ENCODE data around the gene NACC1. TPM values are rescaled to one million over a fixed set of nuclear protein-coding genes. Genes with fewer than 3 reads are reported as not detected.
A peak's percentile ranks its signal among the peaks of the same experiment; 100 is the strongest.

Gene NACC1
- total RNA-seq, 1 donor from 2014 or later: 35.2 TPM

- TF ChIP-seq, protein P1, sequence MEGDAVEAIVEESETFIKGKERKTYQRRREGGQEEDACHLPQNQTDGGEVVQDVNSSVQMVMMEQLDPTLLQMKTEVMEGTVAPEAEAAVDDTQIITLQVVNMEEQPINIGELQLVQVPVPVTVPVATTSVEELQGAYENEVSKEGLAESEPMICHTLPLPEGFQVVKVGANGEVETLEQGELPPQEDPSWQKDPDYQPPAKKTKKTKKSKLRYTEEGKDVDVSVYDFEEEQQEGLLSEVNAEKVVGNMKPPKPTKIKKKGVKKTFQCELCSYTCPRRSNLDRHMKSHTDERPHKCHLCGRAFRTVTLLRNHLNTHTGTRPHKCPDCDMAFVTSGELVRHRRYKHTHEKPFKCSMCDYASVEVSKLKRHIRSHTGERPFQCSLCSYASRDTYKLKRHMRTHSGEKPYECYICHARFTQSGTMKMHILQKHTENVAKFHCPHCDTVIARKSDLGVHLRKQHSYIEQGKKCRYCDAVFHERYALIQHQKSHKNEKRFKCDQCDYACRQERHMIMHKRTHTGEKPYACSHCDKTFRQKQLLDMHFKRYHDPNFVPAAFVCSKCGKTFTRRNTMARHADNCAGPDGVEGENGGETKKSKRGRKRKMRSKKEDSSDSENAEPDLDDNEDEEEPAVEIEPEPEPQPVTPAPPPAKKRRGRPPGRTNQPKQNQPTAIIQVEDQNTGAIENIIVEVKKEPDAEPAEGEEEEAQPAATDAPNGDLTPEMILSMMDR (IDR thresholded peaks at IDR 0.05): no peak
- Histone ChIP-seq H3K27me3 (ENCODE audit: low read depth) (no peaks in the 10 kb centered on the region), H3K4me3 (no peak overlapping the region), H3K36me3 (peaks cover 47% of the 10 kb centered on the region), H3K9me3 (no peaks in the 10 kb centered on the region), H3K27ac (peak overlapping the region; percentile 72), H3K4me1 (peaks cover 60% of the 10 kb centered on the region)
- peak; percentile 4 to 17 for ATAC-seq
- intact Hi-C loops (cut with DNase I): no loop called here
- no peak for DNase-seq
Measured at GRCh38 chr19:13091400-13092157, 26.5 kb upstream of the NACC1 start.

DNA sequence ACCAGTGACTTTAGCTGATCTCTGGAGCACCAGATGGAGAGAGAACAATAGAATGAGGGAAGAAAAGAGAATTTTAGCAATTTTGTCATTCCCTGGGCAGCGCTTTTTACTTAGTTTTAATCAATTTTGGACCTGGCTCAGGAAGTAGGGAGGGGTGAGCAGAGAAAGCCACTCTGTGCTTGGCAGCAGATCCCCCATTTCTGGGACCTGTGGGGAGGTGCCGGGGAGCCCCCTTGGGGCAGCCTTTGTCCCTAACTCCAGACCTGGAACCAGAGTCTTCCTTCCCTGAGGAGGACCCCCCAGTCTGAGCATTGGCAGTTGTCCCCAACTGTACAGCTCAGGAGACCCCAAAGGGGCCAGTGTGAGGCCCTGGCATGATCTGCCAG, 25.9 kb upstream of the NACC1 start:
- DNase-seq (no peak), ATAC-seq (no peak)
- intact Hi-C loops (cut with DNase I): no loop called here
- Histone ChIP-seq H3K4me3 (no peak overlapping the region), H3K27ac (peak overlapping the region; percentile 72), H3K36me3 (peaks cover 41% of the 10 kb centered on the region), H3K27me3 (ENCODE audit: low read depth) (no peaks in the 10 kb centered on the region), H3K4me1 (peaks cover 65% of the 10 kb centered on the region), H3K9me3 (no peaks in the 10 kb centered on the region)
- TF ChIP-seq, protein P1 (IDR thresholded peaks at IDR 0.05): no peak

- intact Hi-C loops (cut with DNase I): no loop called here
- no peak for ATAC-seq
Measured at GRCh38 chr19:13092606-13093235, 25.3 kb upstream of the NACC1 start.

GRCh38 chr19:13093407-13094105, 24.5 kb upstream of the NACC1 start:
- peaks cover 75% of the 10 kb centered on the region for H3K4me1 ChIP-seq
- peak; percentile 75 to 77 for ATAC-seq
- H3K27ac ChIP-seq: peak overlapping the region; percentile 72

More at GRCh38 chr19:13092606-13093235, 25.3 kb upstream of the NACC1 start:
- DNase-seq: no peak
- H3K27me3 ChIP-seq (ENCODE audit: low read depth): no peaks in the 10 kb centered on the region
- TF ChIP-seq, protein P1 (IDR thresholded peaks at IDR 0.05): no peak
- H3K9me3 ChIP-seq: no peaks in the 10 kb centered on the region
- H3K36me3 ChIP-seq: peaks cover 39% of the 10 kb centered on the region
- peaks cover 71% of the 10 kb centered on the region for H3K4me1 ChIP-seq
- peak overlapping the region; percentile 72 for H3K27ac ChIP-seq
- no peak overlapping the region for H3K4me3 ChIP-seq

GRCh38 chr19:13094106-13094504, 24.0 kb upstream of the NACC1 start:
- no peak for DNase-seq
- H3K4me1 ChIP-seq: peaks cover 81% of the 10 kb centered on the region
- intact Hi-C loops (cut with DNase I): no loop called here
- H3K27ac ChIP-seq: peak overlapping the region; percentile 72
- TF ChIP-seq, protein P1 (IDR thresholded peaks at IDR 0.05): no peak
- no peak for ATAC-seq
- no peaks in the 10 kb centered on the region for H3K27me3 ChIP-seq (ENCODE audit: low read depth)
- H3K36me3 ChIP-seq: peaks cover 32% of the 10 kb centered on the region
- H3K9me3 ChIP-seq: no peaks in the 10 kb centered on the region
- no peak overlapping the region for H3K4me3 ChIP-seq

More at GRCh38 chr19:13093407-13094105, 24.5 kb upstream of the NACC1 start:
- no peaks in the 10 kb centered on the region for H3K27me3 ChIP-seq (ENCODE audit: low read depth)
- no peaks in the 10 kb centered on the region for H3K9me3 ChIP-seq
- H3K4me3 ChIP-seq: no peak overlapping the region
- intact Hi-C loops (cut with DNase I): no loop called here
- peak; percentile 90 for DNase-seq
- TF ChIP-seq, protein P1 (IDR thresholded peaks at IDR 0.05): peak; percentile 94
- peaks cover 32% of the 10 kb centered on the region for H3K36me3 ChIP-seq

All from lower lobe of right lung (tissue), 2 donors.